SK-N-SH treated with all-trans-retinoic acid at 6 μM for 48 hours (cell line): ENCODE data around the gene FOXK1.

ENCODE experiments used
- ATAC-seq: fragments of 200-7000 bp; cut with Tn5 transposase; 3 replicates; pipeline ENCODE4 v1.9.1; 2020; ENCODE audit warnings: mild to moderate bottlenecking, moderate library complexity
- ARNTL ChIP-seq: fragments of 450-650 bp; formaldehyde crosslinking; IDR thresholded peaks from 2 replicates; pipeline ENCODE4 v1.5.0; 2020; ENCODE audit warnings: low read depth, mild to moderate bottlenecking, moderate library complexity, borderline replicate concordance
- BACH2 ChIP-seq: fragments of 250-450 bp; sonication (Bioruptor Pico); IDR thresholded peaks from 2 replicates; pipeline ENCODE4 v1.9.0; 2021; ENCODE audit warnings: mild to moderate bottlenecking, borderline replicate concordance
- CREB5 ChIP-seq: fragments of 250-450 bp; sonication (Bioruptor Pico); IDR thresholded peaks from 2 replicates; pipeline ENCODE4 v1.5.1; 2020; ENCODE audit warnings: low read depth, mild to moderate bottlenecking, moderate library complexity
- CSDC2 ChIP-seq: fragments of 250-450 bp; sonication (Bioruptor Pico); IDR thresholded peaks from 2 replicates; pipeline ENCODE4 v1.5.0; 2020; ENCODE audit warnings: mild to moderate bottlenecking, moderate library complexity
- CSRNP3 ChIP-seq: fragments of 250-450 bp; sonication (Bioruptor Pico); IDR thresholded peaks from 2 replicates; pipeline ENCODE4 v1.5.1; 2021; ENCODE audit warnings: mild to moderate bottlenecking, moderate library complexity
- ESRRG ChIP-seq: fragments of 250-450 bp; sonication (Bioruptor Pico); IDR thresholded peaks from 2 replicates; pipeline ENCODE4 v1.6.1; 2021; ENCODE audit warnings: mild to moderate bottlenecking
- GLIS3 ChIP-seq: fragments of 250-450 bp; sonication (Bioruptor Pico); IDR thresholded peaks from 2 replicates; pipeline ENCODE4 v1.5.0; 2020; ENCODE audit warnings: mild to moderate bottlenecking, moderate library complexity
- ISL1 ChIP-seq: fragments of 250-450 bp; sonication (Bioruptor Pico); IDR thresholded peaks from 2 replicates; pipeline ENCODE4 v2.1.2; 2022; ENCODE audit warnings: mild to moderate bottlenecking, moderate library complexity
- OSR1 ChIP-seq: fragments of 250-450 bp; sonication (Bioruptor Pico); IDR thresholded peaks from 2 replicates; pipeline ENCODE4 v1.8.0; 2022; ENCODE audit warnings: moderate library complexity, mild to moderate bottlenecking, inconsistent platforms
- POU6F1 ChIP-seq: fragments of 250-450 bp; sonication (Bioruptor Pico); IDR thresholded peaks from 2 replicates; pipeline ENCODE4 v1.8.0; 2021; ENCODE audit warnings: low read depth, mild to moderate bottlenecking, moderate library complexity, borderline replicate concordance
- PPARA ChIP-seq: fragments of 250-450 bp; sonication (Bioruptor Pico); IDR thresholded peaks from 2 replicates; pipeline ENCODE4 v1.5.0; 2020; ENCODE audit warnings: mild to moderate bottlenecking, borderline replicate concordance
- SNAI2 ChIP-seq: fragments of 250-450 bp; sonication (Bioruptor Pico); IDR thresholded peaks from 2 replicates; pipeline ENCODE4 v1.5.0; 2020; ENCODE audit warnings: mild to moderate bottlenecking, moderate library complexity
- TCF4 ChIP-seq: fragments of 250-450 bp; sonication (Bioruptor Pico); IDR thresholded peaks from 2 replicates; pipeline ENCODE4 v1.8.0; 2021; ENCODE audit warnings: mild to moderate bottlenecking, moderate library complexity, borderline replicate concordance
- TOX ChIP-seq: fragments of 250-450 bp; sonication (Bioruptor Pico); IDR thresholded peaks from 2 replicates; pipeline ENCODE4 v1.8.0; 2021; ENCODE audit warnings: mild to moderate bottlenecking, moderate library complexity, borderline replicate concordance
- TSHZ2 ChIP-seq: fragments of 250-450 bp; sonication (Bioruptor Pico); IDR thresholded peaks from 2 replicates; pipeline ENCODE4 v1.5.0; 2020; ENCODE audit warnings: mild to moderate bottlenecking, moderate library complexity
- ZC3H10 ChIP-seq: fragments of 250-450 bp; sonication (Bioruptor Pico); IDR thresholded peaks from 2 replicates; pipeline ENCODE4 v1.5.1; 2021; ENCODE audit warnings: mild to moderate bottlenecking, moderate library complexity
- ZFP3 ChIP-seq: fragments of 250-450 bp; sonication (Bioruptor Pico); IDR thresholded peaks from 2 replicates; pipeline ENCODE4 v1.5.0; 2020; ENCODE audit warnings: mild to moderate bottlenecking, moderate library complexity
- ZFP30 ChIP-seq: fragments of 450-650 bp; formaldehyde crosslinking; IDR thresholded peaks from 2 replicates; pipeline ENCODE4 v1.5.0; 2022; ENCODE audit warnings: mild to moderate bottlenecking, moderate library complexity
- ZNF565 ChIP-seq: fragments of 450-650 bp; formaldehyde crosslinking; conservative IDR thresholded peaks from 2 replicates; pipeline ENCODE4 v1.5.0; 2020; ENCODE audit warnings: low read depth, mild to moderate bottlenecking, moderate library complexity
- ZNF70 ChIP-seq: fragments of 450-650 bp; formaldehyde crosslinking; IDR thresholded peaks from 2 replicates; pipeline ENCODE4 v1.5.0; 2020; ENCODE audit warnings: mild to moderate bottlenecking, moderate library complexity
- ZNF8 ChIP-seq: fragments of 450-650 bp; formaldehyde crosslinking; IDR thresholded peaks from 2 replicates; pipeline ENCODE4 v1.5.0; 2020; ENCODE audit warnings: mild to moderate bottlenecking, moderate library complexity

Gene FOXK1

GRCh38 chr7:4766666-4767519 lies 84.8 kb downstream of the FOXK1 start:
- no peak for ATAC-seq
- TF ChIP-seq ISL1 (CRISPR knock-in tag) (no peak), POU6F1 (CRISPR knock-in tag) (no peak), BACH2 (CRISPR knock-in tag) (no peak), TCF4 (CRISPR knock-in tag) (no peak), GLIS3 (CRISPR knock-in tag) (no peak), SNAI2 (no peak), ZFP3 (CRISPR knock-in tag) (no peak), TSHZ2 (CRISPR knock-in tag) (no peak), TOX (CRISPR knock-in tag) (no peak), ESRRG (CRISPR knock-in tag) (no peak), PPARA (CRISPR knock-in tag) (no peak)

- TF ChIP-seq OSR1 (CRISPR knock-in tag) (no peak), BACH2 (CRISPR knock-in tag) (no peak), ARNTL (CRISPR knock-in tag) (no peak), ZFP30 (CRISPR knock-in tag) (no peak), ZC3H10 (CRISPR knock-in tag) (no peak), GLIS3 (CRISPR knock-in tag) (no peak), CSRNP3 (CRISPR knock-in tag) (no peak), ZNF8 (CRISPR knock-in tag) (no peak), CSDC2 (no peak), ZNF565 (CRISPR knock-in tag) (no peak), ZNF70 (no peak), CREB5 (CRISPR knock-in tag) (no peak), ISL1 (CRISPR knock-in tag) (no peak)
- no peak for ATAC-seq
These were observed 86.8 kb downstream of the FOXK1 start for GRCh38 chr7:4768597-4769569.

GRCh38 chr7:4769761-4770160 lies 87.7 kb downstream of the FOXK1 start:
- ATAC-seq, result no peak
- TF ChIP-seq BACH2 (CRISPR knock-in tag), result no peak
- TF ChIP-seq CSDC2, result no peak
- TF ChIP-seq ZNF70, result no peak
- TF ChIP-seq ZC3H10 (CRISPR knock-in tag), result no peak
- TF ChIP-seq TCF4 (CRISPR knock-in tag), result no peak
